ENCODE data around the gene EPB41L5. TPM values are rescaled to one million over a fixed set of nuclear protein-coding genes. Genes with fewer than 3 reads are reported as not detected.
"Not testable (repeated sequence)": the region's sequence is repeated elsewhere in the genome, so short reads cannot be mapped to it uniquely, and the experiment has no call there.

EPB41L5 gene
- total RNA-seq, 1 donor from 2014 or later: 84.0 TPM

GRCh38 chr2:120110507-120110906 lies 97.6 kb downstream of the EPB41L5 start:
- H3K27ac Mint-ChIP-seq: no peak overlapping the region
- H3K27ac ChIP-seq: no peak overlapping the region
- H3K4me1 ChIP-seq: no peaks in the 10 kb centered on the region
- no peaks in the 10 kb centered on the region for H3K9me3 ChIP-seq (ENCODE audit: low read depth)
- no peaks in the 10 kb centered on the region for H3K36me3 Mint-ChIP-seq
- no peak overlapping the region for H3K9ac ChIP-seq
- no peak overlapping the region for H3K4me3 Mint-ChIP-seq
- TF ChIP-seq CTCF (IDR thresholded peaks at IDR 0.05) (no peak), EZH2phosphoT487 (IDR thresholded peaks at IDR 0.05) (no peak)
- no peak overlapping the region for H3K4me3 ChIP-seq
- no peaks in the 10 kb centered on the region for H4K20me1 ChIP-seq (ENCODE audit: low read depth)
- DNase-seq (ENCODE audit: low spot score): no peak
- H2AFZ ChIP-seq (replicated peaks): no peak overlapping the region
- no peaks in the 10 kb centered on the region for H3K27me3 ChIP-seq
- H3K79me2 ChIP-seq (ENCODE audit: low read depth): no peaks in the 10 kb centered on the region
- H3K36me3 ChIP-seq: no peaks in the 10 kb centered on the region
- no peak overlapping the region for H3K4me2 ChIP-seq
- no peaks in the 10 kb centered on the region for H3K27me3 Mint-ChIP-seq (ENCODE audit: insufficient read depth, low read depth)
- no peaks in the 10 kb centered on the region for H3K9me3 Mint-ChIP-seq
- H3F3A ChIP-seq (ENCODE audit: low read depth): no peaks in the 10 kb centered on the region
- no peaks in the 10 kb centered on the region for H3K4me1 Mint-ChIP-seq

- no peak overlapping the region for H3K27ac Mint-ChIP-seq
- no peaks in the 10 kb centered on the region for H3K36me3 ChIP-seq
- H3K4me1 Mint-ChIP-seq: no peaks in the 10 kb centered on the region
- DNase-seq (ENCODE audit: low spot score): no peak
- H3K9me3 ChIP-seq (ENCODE audit: low read depth): no peaks in the 10 kb centered on the region
- H3K27me3 ChIP-seq: no peaks in the 10 kb centered on the region
- no peak overlapping the region for H2AFZ ChIP-seq (replicated peaks)
- H3K27ac ChIP-seq: no peak overlapping the region
- no peak overlapping the region for H3K9ac ChIP-seq
- no peaks in the 10 kb centered on the region for H4K20me1 ChIP-seq (ENCODE audit: low read depth)
- no peaks in the 10 kb centered on the region for H3K79me2 ChIP-seq (ENCODE audit: low read depth)
- H3K27me3 Mint-ChIP-seq (ENCODE audit: insufficient read depth, low read depth): no peaks in the 10 kb centered on the region
- H3F3A ChIP-seq (ENCODE audit: low read depth): no peaks in the 10 kb centered on the region
- H3K9me3 Mint-ChIP-seq: no peaks in the 10 kb centered on the region
- TF ChIP-seq EZH2 (IDR thresholded peaks at IDR 0.05): no peak
- TF ChIP-seq CTCF (IDR thresholded peaks at IDR 0.05): no peak
- TF ChIP-seq EZH2phosphoT487 (IDR thresholded peaks at IDR 0.05): no peak
- H3K4me2 ChIP-seq: no peak overlapping the region
- H3K4me3 ChIP-seq: no peak overlapping the region
- no peak overlapping the region for H3K4me3 Mint-ChIP-seq
- H3K4me1 ChIP-seq: no peaks in the 10 kb centered on the region
- peaks cover 2% of the 10 kb centered on the region for H3K36me3 Mint-ChIP-seq
These were observed 98.3 kb downstream of the EPB41L5 start for GRCh38 chr2:120111193-120111592.

- Histone ChIP-seq H3K79me2 (ENCODE audit: low read depth) (no peaks in the 10 kb centered on the region), H3K4me2 (no peak overlapping the region), H3K4me1 (no peaks in the 10 kb centered on the region), H3K4me3 (no peak overlapping the region), H3F3A (ENCODE audit: low read depth) (no peaks in the 10 kb centered on the region), H2AFZ (replicated peaks) (no peak overlapping the region), H4K20me1 (ENCODE audit: low read depth) (no peaks in the 10 kb centered on the region), H3K27ac (no peak overlapping the region), H3K9me3 (ENCODE audit: low read depth) (no peaks in the 10 kb centered on the region), H3K9ac (no peak overlapping the region), H3K36me3 (peaks cover 4% of the 10 kb centered on the region), H3K27me3 (no peaks in the 10 kb centered on the region)
- peaks cover 18% of the 10 kb centered on the region for H3K9me3 Mint-ChIP-seq
- no peak overlapping the region for H3K27ac Mint-ChIP-seq
- H3K36me3 Mint-ChIP-seq: peaks cover 31% of the 10 kb centered on the region
- no peak for TF ChIP-seq EZH2phosphoT487 (IDR thresholded peaks at IDR 0.05)
- TF ChIP-seq CTCF (IDR thresholded peaks at IDR 0.05): no peak
- H3K4me3 Mint-ChIP-seq: no peak overlapping the region
- H3K4me1 Mint-ChIP-seq: no peaks in the 10 kb centered on the region
- DNase-seq (ENCODE audit: low spot score): no peak
- H3K27me3 Mint-ChIP-seq (ENCODE audit: insufficient read depth, low read depth): peaks cover 2% of the 10 kb centered on the region
These were observed 105.1 kb downstream of the EPB41L5 start for GRCh38 chr2:120118018-120118417.

- Histone ChIP-seq H3K4me3 (no peak overlapping the region), H3K36me3 (peaks cover 4% of the 10 kb centered on the region), H3K27ac (no peak overlapping the region), H2AFZ (replicated peaks) (no peak overlapping the region), H3F3A (ENCODE audit: low read depth) (no peaks in the 10 kb centered on the region), H3K4me2 (no peak overlapping the region), H3K9me3 (ENCODE audit: low read depth) (no peaks in the 10 kb centered on the region), H3K4me1 (no peaks in the 10 kb centered on the region), H3K9ac (no peak overlapping the region), H3K79me2 (ENCODE audit: low read depth) (no peaks in the 10 kb centered on the region), H4K20me1 (ENCODE audit: low read depth) (no peaks in the 10 kb centered on the region), H3K27me3 (no peaks in the 10 kb centered on the region)
- Mint-ChIP-seq H3K4me1 (no peaks in the 10 kb centered on the region), H3K4me3 (no peak overlapping the region), H3K36me3 (peaks cover 34% of the 10 kb centered on the region), H3K27ac (no peak overlapping the region), H3K27me3 (ENCODE audit: insufficient read depth, low read depth) (peaks cover 2% of the 10 kb centered on the region), H3K9me3 (peaks cover 21% of the 10 kb centered on the region)
- DNase-seq (ENCODE audit: low spot score): no peak
- TF ChIP-seq EZH2phosphoT487 (IDR thresholded peaks at IDR 0.05): no peak
- TF ChIP-seq CTCF (IDR thresholded peaks at IDR 0.05): no peak
- TF ChIP-seq EZH2 (IDR thresholded peaks at IDR 0.05): no peak
These were observed 105.6 kb downstream of the EPB41L5 start for GRCh38 chr2:120118471-120118870.

- not testable (repeated sequence) for H2AFZ ChIP-seq (replicated peaks); H3K4me3 Mint-ChIP-seq; H3K4me3 ChIP-seq; H3K9ac ChIP-seq; H3K27ac ChIP-seq; H3K36me3 ChIP-seq; H3K79me2 ChIP-seq (ENCODE audit: low read depth); H3K4me1 Mint-ChIP-seq; DNase-seq (ENCODE audit: low spot score); H3K27me3 Mint-ChIP-seq (ENCODE audit: insufficient read depth, low read depth); H3K27ac Mint-ChIP-seq; H3K9me3 ChIP-seq (ENCODE audit: low read depth); H3K4me2 ChIP-seq; H4K20me1 ChIP-seq (ENCODE audit: low read depth); H3K27me3 ChIP-seq; H3F3A ChIP-seq (ENCODE audit: low read depth); H3K4me1 ChIP-seq
- peaks cover 37% of the 10 kb centered on the region for H3K36me3 Mint-ChIP-seq
- peaks cover 21% of the 10 kb centered on the region for H3K9me3 Mint-ChIP-seq
These were observed 108.5 kb downstream of the EPB41L5 start for GRCh38 chr2:120121337-120121736.
